HG02759 (cell line): ENCODE data around the gene NUP210L.
A peak's percentile ranks its signal among the peaks of the same experiment; 100 is the strongest.

Experiments used
- ATAC-seq: cut with Tn5 transposase; IDR thresholded peaks from one replicate; pipeline ENCODE4 v1.9.1; 2021; ENCODE audit warnings: mild to moderate bottlenecking, moderate library complexity; ENCODE audit not compliant: unreplicated experiment

The NUP210L gene

GRCh38 chr1:153945795-153946621, 208.9 kb downstream of the NUP210L start:
- ATAC-seq: peak; percentile 80

- no peak for ATAC-seq
Observed at GRCh38 chr1:153945131-153945794, 209.6 kb downstream of the NUP210L start.

- ATAC-seq: no peak
Observed at GRCh38 chr1:153944827-153945117, 210.1 kb downstream of the NUP210L start.

- ATAC-seq: no peak
Observed at GRCh38 chr1:153944005-153944826, 210.7 kb downstream of the NUP210L start.

- no peak for ATAC-seq
Observed at GRCh38 chr1:153942766-153943549, 211.9 kb downstream of the NUP210L start.
